Medulla oblongata (tissue), 1 donor: ENCODE data around the gene SYT5.
"Not testable (repeated sequence)": the region's sequence is repeated elsewhere in the genome, so short reads cannot be mapped to it uniquely, and the experiment has no call there.

ENCODE experiments used
- DNase-seq: peaks from one replicate; pipeline ENCODE4 v3.0.0-alpha.2; 2015; ENCODE audit errors: extremely low spot score

Gene SYT5

GRCh38 chr19:55171440-55171839 is 8.6 kb downstream of the SYT5 start:
- no peak for DNase-seq

DNA sequence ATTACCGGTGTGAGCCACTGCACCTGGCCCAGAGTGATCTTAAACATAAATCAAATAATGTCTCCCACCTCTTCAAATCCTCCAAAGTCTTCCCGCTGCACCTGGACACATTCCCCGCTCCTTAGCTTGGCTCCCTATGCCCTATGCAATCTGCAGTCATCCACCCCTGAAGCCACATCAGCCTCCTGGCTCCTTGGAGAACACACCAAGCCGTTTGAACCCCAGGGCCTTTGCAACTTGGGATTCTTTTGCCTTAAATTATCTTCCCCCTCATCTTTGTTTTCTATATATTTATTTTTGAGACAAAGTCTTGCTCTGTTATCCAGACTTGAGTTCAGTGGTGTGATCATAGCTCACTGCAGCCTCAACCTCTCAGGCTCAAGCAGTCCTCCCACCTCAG is 11.0 kb downstream of the SYT5 start:
- no peak for DNase-seq

- peak; percentile 97 for DNase-seq
Measured at GRCh38 chr19:55166530-55167268, 13.4 kb downstream of the SYT5 start, which contains the start of gene DNAAF3. Gene DNAAF3, minus strand, starts transcription at chr19:55166613. Its CDS starts 200 bp downstream, at chr19:55166413.

DNA sequence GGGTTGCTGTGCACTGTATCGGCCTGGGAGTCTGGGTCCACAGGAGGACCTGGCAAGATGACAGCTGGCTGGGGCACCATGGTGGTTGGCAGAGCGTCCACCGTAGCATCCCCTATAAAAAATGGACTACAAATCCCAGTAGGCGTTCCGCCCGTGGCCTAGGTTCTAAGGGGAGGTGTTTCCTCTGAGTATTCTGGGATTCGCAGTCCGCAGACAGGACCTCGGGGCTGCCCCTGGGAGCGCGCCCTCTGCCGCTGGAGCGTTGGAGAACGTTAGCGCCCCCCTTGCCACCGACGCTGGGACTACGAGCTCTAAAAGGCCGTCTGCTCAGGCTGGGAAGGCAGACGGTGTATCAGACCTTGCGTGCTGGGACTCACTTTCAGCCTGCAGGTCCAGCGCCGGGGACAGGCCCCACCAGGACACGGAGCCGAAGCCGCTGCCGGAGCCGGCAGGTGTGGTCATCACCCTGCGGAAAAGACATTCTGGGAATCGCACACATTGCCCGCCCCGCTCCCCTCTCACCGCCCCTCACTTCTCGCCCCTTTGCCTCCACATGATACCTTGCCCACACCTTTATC is 14.0 kb downstream of the SYT5 start:
- DNase-seq, result peak; percentile 81

- no peak for DNase-seq
Measured at GRCh38 chr19:55161571-55162322, 18.3 kb downstream of the SYT5 start.

DNA sequence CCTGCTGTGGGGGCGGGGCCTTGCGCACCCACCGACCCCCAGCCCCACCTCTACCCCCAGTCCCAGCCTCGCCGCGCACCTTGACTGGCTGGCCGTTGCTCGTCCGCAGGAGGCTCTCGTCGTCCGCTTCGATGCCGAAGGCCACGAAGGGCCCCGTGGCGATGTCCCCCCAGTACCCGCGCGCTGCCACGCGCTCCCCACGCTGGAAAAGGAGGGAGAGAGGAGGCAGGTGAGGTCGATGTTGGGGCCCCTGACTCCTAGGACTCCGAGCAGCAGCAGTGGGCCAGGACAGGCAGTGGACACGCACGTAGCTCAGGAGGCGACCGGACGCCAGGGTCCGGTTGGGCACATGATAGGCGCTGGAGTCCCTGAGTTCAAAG is 19.1 kb downstream of the SYT5 start:
- no peak for DNase-seq

- peak; percentile 61 for DNase-seq
Measured at GRCh38 chr19:55160128-55160985, 19.7 kb downstream of the SYT5 start.

- no peak for DNase-seq
Measured at GRCh38 chr19:55158848-55159749, 21.0 kb downstream of the SYT5 start.

DNA sequence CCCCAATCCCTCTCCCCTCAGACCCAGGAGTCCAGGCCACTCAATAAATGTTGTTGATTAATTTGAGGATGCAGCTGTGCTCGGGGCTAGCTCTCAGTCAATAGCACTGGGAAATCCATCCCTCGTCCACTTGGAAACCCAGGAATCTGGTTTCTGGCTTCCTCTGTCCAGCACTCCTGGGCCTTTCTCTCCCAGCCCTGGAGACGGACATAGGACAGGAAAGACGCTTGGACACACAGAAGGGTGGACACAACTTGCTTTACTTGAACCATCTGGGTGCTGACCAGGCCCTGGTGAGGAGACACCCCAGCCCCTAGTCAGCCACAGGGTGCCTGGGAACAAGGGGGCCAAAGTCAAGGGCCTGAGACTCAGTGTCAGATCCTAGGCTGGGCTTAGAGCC is 21.7 kb downstream of the SYT5 start:
- no peak for DNase-seq

DNA sequence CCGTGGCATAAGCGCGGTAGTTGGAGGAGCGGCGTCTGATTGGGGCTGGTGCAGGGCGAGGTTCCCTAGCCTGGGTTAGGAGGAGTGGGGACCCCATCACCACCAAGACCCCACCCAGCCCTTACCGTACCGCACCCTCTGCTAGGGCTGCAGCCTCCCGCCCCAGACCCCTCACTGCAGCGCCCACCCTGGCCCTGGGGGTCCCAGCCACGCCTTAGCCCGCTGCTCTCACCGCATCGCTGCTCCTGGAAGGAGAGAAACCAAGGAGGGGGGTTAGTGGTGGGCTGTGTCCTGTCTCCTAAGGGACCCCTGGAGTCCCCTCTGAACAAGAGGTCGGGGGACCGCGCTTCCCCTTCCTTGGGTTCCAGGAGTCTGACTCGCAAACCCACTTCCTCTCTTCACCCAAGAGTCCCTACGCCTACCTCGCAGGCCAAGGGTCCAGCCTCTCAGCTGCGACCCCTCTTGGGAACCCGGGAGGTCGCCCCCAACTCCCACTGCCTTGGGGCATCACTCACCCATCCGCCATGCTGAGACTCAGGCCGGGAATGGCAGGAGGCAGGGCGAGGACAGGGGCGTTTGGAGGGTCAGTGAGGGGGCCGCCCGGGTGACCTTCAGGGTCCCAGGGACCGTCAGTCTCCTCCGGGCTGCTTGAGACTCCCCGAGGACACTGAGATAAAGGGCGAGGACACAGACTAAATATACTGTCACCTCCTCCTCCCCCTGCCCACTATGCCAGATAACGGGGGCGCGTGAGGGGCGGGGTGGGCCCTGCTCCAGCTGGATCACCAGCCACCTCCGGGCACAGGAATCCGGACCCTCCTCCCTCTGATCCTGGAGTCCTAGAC is 22.8 kb downstream of the SYT5 start, which contains the start of gene TNNI3:
Gene TNNI3 (minus strand): TSS at position 669 of the 845 bp plus-strand sequence. CDS start 143 bp downstream, at position 526.
- no peak for DNase-seq

- no peak for DNase-seq
Measured at GRCh38 chr19:55156202-55157063, 23.7 kb downstream of the SYT5 start.

GRCh38 chr19:55155784-55156183 is 24.3 kb downstream of the SYT5 start:
- not testable (repeated sequence) for DNase-seq

GRCh38 chr19:55153652-55154264 is 26.3 kb downstream of the SYT5 start:
- no peak for DNase-seq

GRCh38 chr19:55152017-55152416 is 28.1 kb downstream of the SYT5 start:
- DNase-seq, result no peak

- no peak for DNase-seq
Measured at GRCh38 chr19:55149078-55150003, 30.7 kb downstream of the SYT5 start, which contains the start of gene TNNT1. Gene TNNT1, minus strand, starts transcription at chr19:55149206. Its CDS starts 2,049 bp downstream, at chr19:55147157.

DNA sequence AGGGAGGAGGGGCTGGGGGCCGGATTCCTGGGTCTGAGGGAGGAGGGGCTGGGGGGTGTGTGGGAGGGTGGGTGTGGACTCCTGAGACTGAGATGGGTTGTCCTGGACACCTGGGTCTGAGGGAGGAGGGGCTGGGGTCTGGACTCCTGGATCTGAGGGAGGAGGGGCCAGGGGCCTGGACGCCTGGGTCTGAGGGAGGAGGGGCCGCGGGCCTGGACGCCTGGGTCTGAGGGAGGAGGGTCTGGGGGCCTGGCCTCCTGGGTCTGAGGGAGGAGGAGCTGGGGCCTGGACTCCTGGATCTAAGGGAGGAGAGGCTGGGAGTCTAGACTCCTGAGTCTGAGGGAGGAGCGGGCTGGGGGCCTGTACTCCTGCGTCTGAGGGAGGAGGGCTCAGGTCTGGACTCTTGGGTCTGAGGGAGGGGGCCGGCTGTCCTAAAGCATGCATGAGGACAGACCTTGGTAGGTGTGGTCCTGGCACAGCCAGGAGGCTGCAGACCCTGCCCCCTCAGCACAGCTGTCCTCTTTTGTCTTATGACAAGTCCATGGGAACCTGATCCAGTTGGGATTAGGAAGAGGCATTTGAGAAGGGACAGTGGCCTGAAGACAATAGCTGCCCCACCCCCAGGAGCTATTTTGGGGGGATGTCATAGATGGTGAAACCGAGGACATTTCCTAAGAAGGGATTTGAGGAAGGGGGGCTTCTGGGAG is 32.4 kb downstream of the SYT5 start:
- DNase-seq, result no peak
